HEK293 (cell line): Measurements from ENCODE around the gene PHPT1.

Experiments used
- ATF2 ChIP-seq: fragments of 450-650 bp; formaldehyde crosslinking; IDR thresholded peaks from 2 replicates; pipeline ENCODE4 v1.5.1; 2016; ENCODE audit warnings: missing biosample characterization, missing genetic modification characterization, low read depth
- KLF8 ChIP-seq: fragments of 450-650 bp; formaldehyde crosslinking; IDR thresholded peaks from 2 replicates; pipeline ENCODE4 v1.5.1; 2016; ENCODE audit warnings: missing biosample characterization, missing genetic modification characterization
- KLF9 ChIP-seq: fragments of 450-650 bp; formaldehyde crosslinking; IDR thresholded peaks from 2 replicates; pipeline ENCODE4 v1.5.1; 2016; ENCODE audit warnings: missing biosample characterization, missing genetic modification characterization, low read depth
- SCRT2 ChIP-seq: fragments of 450-650 bp; formaldehyde crosslinking; IDR thresholded peaks from 2 replicates; pipeline ENCODE4 v1.5.1; 2016; ENCODE audit warnings: missing biosample characterization, missing genetic modification characterization
- SP2 ChIP-seq: fragments of 450-650 bp; formaldehyde crosslinking; IDR thresholded peaks from 2 replicates; pipeline ENCODE4 v1.5.1; 2016; ENCODE audit warnings: missing biosample characterization, missing genetic modification characterization
- TCF7L2 ChIP-seq: IDR thresholded peaks from 2 replicates; pipeline ENCODE4 v1.6.1; 2011; ENCODE audit warnings: low read depth, mild to moderate bottlenecking, inconsistent platforms, low read length, moderate library complexity, borderline replicate concordance
- TSHZ1 ChIP-seq: fragments of 450-650 bp; formaldehyde crosslinking; IDR thresholded peaks from 2 replicates; pipeline ENCODE4 v1.5.1; 2016; ENCODE audit warnings: missing biosample characterization, missing genetic modification characterization, borderline replicate concordance
- ZBTB17 ChIP-seq: fragments of 450-650 bp; formaldehyde crosslinking; IDR thresholded peaks from 2 replicates; pipeline ENCODE4 v1.5.1; 2016; ENCODE audit warnings: missing biosample characterization, missing genetic modification characterization
- ZBTB20 ChIP-seq: fragments of 450-650 bp; formaldehyde crosslinking; IDR thresholded peaks from 2 replicates; pipeline ENCODE4 v1.5.1; 2016; ENCODE audit warnings: missing biosample characterization, missing genetic modification characterization
- ZBTB26 ChIP-seq: fragments of 450-650 bp; formaldehyde crosslinking; optimal IDR thresholded peaks from 2 replicates; pipeline ENCODE3; 2016; ENCODE audit warnings: missing biosample characterization, mild to moderate bottlenecking, missing genetic modification characterization
- ZNF114 ChIP-seq: fragments of 450-650 bp; formaldehyde crosslinking; IDR thresholded peaks from 2 replicates; pipeline ENCODE4 v1.5.0; 2017; ENCODE audit warnings: missing biosample characterization, missing genetic modification characterization
- ZNF292 ChIP-seq: fragments of 450-650 bp; formaldehyde crosslinking; IDR thresholded peaks from 2 replicates; pipeline ENCODE4 v1.5.1; 2016; ENCODE audit warnings: low read depth, missing biosample characterization, missing genetic modification characterization, borderline replicate concordance
- ZNF311 ChIP-seq: fragments of 450-650 bp; formaldehyde crosslinking; IDR thresholded peaks from 2 replicates; pipeline ENCODE4 v1.5.1; 2017; ENCODE audit warnings: missing biosample characterization, missing genetic modification characterization, borderline replicate concordance
- ZNF354C ChIP-seq: fragments of 450-650 bp; formaldehyde crosslinking; IDR thresholded peaks from 2 replicates; pipeline ENCODE4 v1.5.1; 2016; ENCODE audit warnings: missing biosample characterization, missing genetic modification characterization, low read depth, borderline replicate concordance
- ZNF394 ChIP-seq: fragments of 450-650 bp; formaldehyde crosslinking; IDR thresholded peaks from 2 replicates; pipeline ENCODE4 v1.5.1; 2016; ENCODE audit warnings: missing biosample characterization, missing genetic modification characterization, mild to moderate bottlenecking, moderate library complexity, borderline replicate concordance
- ZNF423 ChIP-seq: fragments of 450-650 bp; formaldehyde crosslinking; IDR thresholded peaks from 2 replicates; pipeline ENCODE4 v1.5.1; 2016; ENCODE audit warnings: missing biosample characterization, missing genetic modification characterization
- ZNF449 ChIP-seq: fragments of 450-650 bp; formaldehyde crosslinking; IDR thresholded peaks from 2 replicates; pipeline ENCODE4 v1.5.1; 2017; ENCODE audit warnings: missing biosample characterization, mild to moderate bottlenecking, missing genetic modification characterization, moderate library complexity
- ZNF518A ChIP-seq: fragments of 450-650 bp; formaldehyde crosslinking; conservative IDR thresholded peaks from 2 replicates; pipeline ENCODE4 v1.5.1; 2016; ENCODE audit warnings: low read depth, missing biosample characterization, missing genetic modification characterization
- ZNF548 ChIP-seq: fragments of 450-650 bp; formaldehyde crosslinking; IDR thresholded peaks from 2 replicates; pipeline ENCODE4 v1.5.1; 2016; ENCODE audit warnings: missing biosample characterization, missing genetic modification characterization
- ZNF580 ChIP-seq: fragments of 450-650 bp; formaldehyde crosslinking; IDR thresholded peaks from 2 replicates; pipeline ENCODE4 v1.5.1; 2016; ENCODE audit warnings: missing biosample characterization, missing genetic modification characterization
- ZNF626 ChIP-seq: fragments of 450-650 bp; sonication (Bioruptor Pico); formaldehyde crosslinking; IDR thresholded peaks from 2 replicates; pipeline ENCODE4 v1.5.1; 2018; ENCODE audit warnings: missing biosample characterization, missing genetic modification characterization, inconsistent platforms
- ZNF776 ChIP-seq: fragments of 450-650 bp; formaldehyde crosslinking; IDR thresholded peaks from 2 replicates; pipeline ENCODE4 v1.5.0; 2017; ENCODE audit warnings: missing biosample characterization, missing genetic modification characterization, borderline replicate concordance
- ZNF777 ChIP-seq: fragments of 450-650 bp; formaldehyde crosslinking; IDR thresholded peaks from 2 replicates; pipeline ENCODE4 v1.5.1; 2017; ENCODE audit warnings: missing biosample characterization, missing genetic modification characterization, borderline replicate concordance
- ZNF785 ChIP-seq: fragments of 450-650 bp; formaldehyde crosslinking; IDR thresholded peaks from 2 replicates; pipeline ENCODE4 v1.5.1; 2016; ENCODE audit warnings: missing biosample characterization, missing genetic modification characterization
- ZSCAN23 ChIP-seq: fragments of 450-650 bp; formaldehyde crosslinking; IDR thresholded peaks from 2 replicates; pipeline ENCODE4 v1.5.1; 2016; ENCODE audit warnings: missing biosample characterization, missing genetic modification characterization
- ZXDB ChIP-seq: fragments of 450-650 bp; formaldehyde crosslinking; IDR thresholded peaks from 2 replicates; pipeline ENCODE4 v1.5.1; 2016; ENCODE audit warnings: missing biosample characterization, missing genetic modification characterization

The PHPT1 gene

GRCh38 chr9:136807281-136808074 lies 41.7 kb upstream of the PHPT1 start, which contains the start of gene RABL6 (continued):
- TF ChIP-seq TSHZ1 (tag by site-specific recombination) (no peak), ZBTB26 (tag by site-specific recombination) (peak; percentile 72), ZNF548 (tag by site-specific recombination) (no peak), TCF7L2 (no peak), ZNF292 (no peak), KLF9 (tag by site-specific recombination) (0 out of 2 replicates have a peak, but pooled peaks have one; percentile 30), ZXDB (tag by site-specific recombination) (peak; percentile 59), ATF2 (tag by site-specific recombination) (no peak), ZNF776 (tag by site-specific recombination) (no peak), ZNF114 (tag by site-specific recombination) (no peak), ZSCAN23 (tag by site-specific recombination) (no peak), KLF8 (tag by site-specific recombination) (peak; percentile 54), ZBTB20 (tag by site-specific recombination) (peak; percentile 71), ZNF785 (tag by site-specific recombination) (no peak), ZNF423 (tag by site-specific recombination) (no peak), ZBTB17 (tag by site-specific recombination) (no peak), SCRT2 (tag by site-specific recombination) (no peak), ZNF311 (no peak), ZNF518A (tag by site-specific recombination) (no peak), ZNF580 (tag by site-specific recombination) (no peak), ZNF777 (no peak), ZNF449 (no peak), ZNF626 (tag by site-specific recombination) (no peak), ZNF354C (no peak), SP2 (tag by site-specific recombination) (peak; percentile 59), ZNF394 (tag by site-specific recombination) (no peak)
